Thyroid gland (tissue), 4 donors: ENCODE results near the gene SHISA9.

Experiments
- CTCF ChIP-seq, 6 experiments: fragments of 200-600 bp in 3 of 6; fragments of 450-650 bp in 3 of 6; sonication (generic) in 3 of 6; IDR thresholded peaks; one replicate each; pipeline ENCODE4 v1.5.1; 2016 to 2019; ENCODE audit warnings: antibody characterized with exemption in 6 of 6, mild to moderate bottlenecking in 2 of 6, inconsistent platforms in 1 of 6, moderate library complexity in 1 of 6
- POLR2A ChIP-seq, 2 donors: fragments of 450-650 bp; IDR thresholded peaks; one replicate each; pipeline ENCODE4 v1.6.1; 2017; ENCODE audit warnings: antibody characterized with exemption in 2 of 2, mild to moderate bottlenecking in 2 of 2, moderate library complexity in 1 of 2

DNA sequence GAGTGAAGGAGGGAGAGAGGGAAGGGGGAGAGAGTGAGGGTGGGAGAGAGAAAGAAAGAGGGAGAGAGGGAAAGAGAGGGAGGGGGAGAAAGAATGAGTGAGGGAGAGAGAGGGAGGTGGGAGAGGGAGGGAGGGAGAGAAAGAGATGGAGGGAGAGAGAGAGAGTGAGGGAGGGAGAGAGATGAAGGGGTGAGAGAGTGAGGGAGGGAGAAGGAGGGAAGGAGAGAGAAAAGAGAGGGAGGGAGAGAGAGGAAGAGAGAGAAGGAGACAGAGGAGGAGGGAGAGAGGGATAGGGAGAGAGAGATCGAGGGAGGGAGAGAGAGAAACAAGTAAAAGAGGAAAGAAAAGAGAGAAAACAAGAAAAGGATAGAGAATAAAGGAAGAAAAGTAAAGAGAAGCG lies 225.7 kb downstream of the SHISA9 start:
- TF ChIP-seq CTCF (IDR thresholded peaks at IDR 0.05) = no peak
- no peak for TF ChIP-seq POLR2A (IDR thresholded peaks at IDR 0.05)
